Neural cell (in vitro differentiated cells): ENCODE measurements around the gene PCNX2.

ENCODE experiments used
- EP300 ChIP-seq: fragments of 450-650 bp; conservative IDR thresholded peaks from 2 replicates; pipeline ENCODE4 v1.6.1; 2014; ENCODE audit warnings: antibody characterized with exemption, mild to moderate bottlenecking, moderate library complexity; ENCODE audit not compliant: poor library complexity, severe bottlenecking
- EZH2 ChIP-seq: fragments of 200-600, 300-800 bp; shearing (Covaris generic), sonication (generic); IDR thresholded peaks from 2 replicates; pipeline ENCODE4 v1.6.1; 2014; ENCODE audit warnings: antibody characterized with exemption, low read length, borderline replicate concordance, mild to moderate bottlenecking; ENCODE audit not compliant: insufficient read depth, poor library complexity, severe bottlenecking
- MXI1 ChIP-seq: fragments of 450-650 bp; conservative IDR thresholded peaks from 2 replicates; pipeline ENCODE4 v1.6.1; 2014; ENCODE audit warnings: antibody characterized with exemption, mild to moderate bottlenecking; ENCODE audit not compliant: poor library complexity, severe bottlenecking
- POLR2AphosphoS5 ChIP-seq: IDR thresholded peaks from 2 replicates; pipeline ENCODE4 v1.6.1; 2012
- TAF1 ChIP-seq: IDR thresholded peaks from 2 replicates; pipeline ENCODE4 v1.6.1; 2012; ENCODE audit warnings: low read depth
- TF ChIP-seq, protein P1 (sequence below): fragments of 450-650 bp; IDR thresholded peaks from 2 replicates; pipeline ENCODE4 v1.5.1; 2014; ENCODE audit warnings: antibody characterized with exemption, mild to moderate bottlenecking, moderate library complexity; ENCODE audit not compliant: poor library complexity, severe bottlenecking

DNA sequence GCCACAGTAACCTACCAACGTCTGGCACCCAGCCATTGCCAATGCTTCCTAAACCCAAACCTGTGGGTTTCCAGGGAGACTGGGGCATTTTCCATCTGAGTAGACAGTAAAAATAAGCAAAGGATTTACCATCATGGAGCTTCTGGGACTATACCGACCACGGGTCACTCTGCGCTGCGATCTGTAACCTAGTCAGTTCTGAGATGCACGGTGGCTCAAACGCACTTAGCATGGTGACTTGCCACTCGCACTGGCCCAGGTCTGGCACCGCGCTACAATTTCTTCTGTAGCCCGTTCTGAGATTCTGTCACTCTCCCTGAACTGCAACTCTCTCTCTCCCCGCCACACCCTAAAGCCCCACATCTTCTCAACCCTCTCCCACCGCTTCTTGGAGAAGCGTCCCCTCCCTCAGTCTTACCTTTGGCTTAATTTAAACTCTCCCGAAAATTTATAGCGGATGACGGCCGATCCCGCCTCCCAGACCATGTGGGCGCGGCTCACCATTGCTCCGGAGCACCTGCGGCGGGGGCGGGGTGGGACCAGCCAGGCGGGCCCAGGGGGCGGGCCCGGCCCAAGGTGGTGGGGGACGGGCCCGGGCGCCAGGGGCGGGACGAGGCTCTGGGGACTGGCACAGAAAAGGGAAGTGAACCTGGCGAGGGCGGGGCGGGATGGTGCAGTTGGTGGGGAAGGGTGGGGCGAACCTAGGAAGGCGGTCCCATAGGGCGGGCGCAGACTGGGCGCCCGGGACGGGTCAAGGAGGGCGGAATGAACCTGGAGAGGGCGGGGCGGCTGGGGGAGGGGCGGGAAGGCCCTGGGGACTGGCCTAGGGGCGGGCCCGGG, 31.5 kb upstream of the PCNX2 start:
- TF ChIP-seq EZH2 = no peak
- no peak for TF ChIP-seq TAF1
- TF ChIP-seq, protein P1, sequence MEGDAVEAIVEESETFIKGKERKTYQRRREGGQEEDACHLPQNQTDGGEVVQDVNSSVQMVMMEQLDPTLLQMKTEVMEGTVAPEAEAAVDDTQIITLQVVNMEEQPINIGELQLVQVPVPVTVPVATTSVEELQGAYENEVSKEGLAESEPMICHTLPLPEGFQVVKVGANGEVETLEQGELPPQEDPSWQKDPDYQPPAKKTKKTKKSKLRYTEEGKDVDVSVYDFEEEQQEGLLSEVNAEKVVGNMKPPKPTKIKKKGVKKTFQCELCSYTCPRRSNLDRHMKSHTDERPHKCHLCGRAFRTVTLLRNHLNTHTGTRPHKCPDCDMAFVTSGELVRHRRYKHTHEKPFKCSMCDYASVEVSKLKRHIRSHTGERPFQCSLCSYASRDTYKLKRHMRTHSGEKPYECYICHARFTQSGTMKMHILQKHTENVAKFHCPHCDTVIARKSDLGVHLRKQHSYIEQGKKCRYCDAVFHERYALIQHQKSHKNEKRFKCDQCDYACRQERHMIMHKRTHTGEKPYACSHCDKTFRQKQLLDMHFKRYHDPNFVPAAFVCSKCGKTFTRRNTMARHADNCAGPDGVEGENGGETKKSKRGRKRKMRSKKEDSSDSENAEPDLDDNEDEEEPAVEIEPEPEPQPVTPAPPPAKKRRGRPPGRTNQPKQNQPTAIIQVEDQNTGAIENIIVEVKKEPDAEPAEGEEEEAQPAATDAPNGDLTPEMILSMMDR = no peak
- TF ChIP-seq POLR2AphosphoS5 = no peak
- TF ChIP-seq EP300 = no peak
- TF ChIP-seq MXI1 = no peak
